Mesendoderm (in vitro differentiated cells): ENCODE results near the gene CPO. TPM values are rescaled to one million over a fixed set of nuclear protein-coding genes. Genes with fewer than 3 reads are reported as not detected.

ENCODE experiments used
- DNase-seq: peaks from one replicate; pipeline ENCODE4 v3.0.0; 2013
- H2AK5ac ChIP-seq: 2 replicates; pipeline ENCODE4 v1.6.1; 2013; ENCODE audit warnings: low read length, inconsistent platforms
- H2BK120ac ChIP-seq: 2 replicates; pipeline ENCODE4 v1.6.1; 2013; ENCODE audit warnings: low read depth, mild to moderate bottlenecking, low read length, moderate library complexity, mixed read lengths
- H2BK15ac ChIP-seq: replicated peaks from 2 replicates; pipeline ENCODE4 v1.6.1; 2013; ENCODE audit warnings: low read depth, mild to moderate bottlenecking, moderate library complexity
- H2BK5ac ChIP-seq: 2 replicates; pipeline ENCODE4 v1.6.1; 2013; ENCODE audit warnings: low read length, inconsistent platforms
- H3K18ac ChIP-seq: 2 replicates; pipeline ENCODE4 v1.6.1; 2013; ENCODE audit warnings: mild to moderate bottlenecking, low read length, mixed read lengths
- H3K23ac ChIP-seq: one replicate; pipeline ENCODE4 v1.6.1; 2013; ENCODE audit warnings: low read length
- H3K27ac ChIP-seq: 2 replicates; pipeline ENCODE4 v1.5.1; 2013; ENCODE audit warnings: low read depth, mild to moderate bottlenecking, inconsistent platforms, low read length, moderate library complexity
- H3K27me3 ChIP-seq: 2 replicates; pipeline ENCODE4 v1.6.1; 2013; ENCODE audit warnings: low read length, control low read depth, mild to moderate bottlenecking, inconsistent platforms; ENCODE audit not compliant: insufficient read depth, poor library complexity
- H3K36me3 ChIP-seq: 2 replicates; pipeline ENCODE4 v1.6.1; 2013; ENCODE audit warnings: low read length, inconsistent platforms; ENCODE audit not compliant: control insufficient read depth, insufficient read depth
- H3K4ac ChIP-seq: one replicate; pipeline ENCODE4 v1.6.1; 2013; ENCODE audit warnings: low read depth, mild to moderate bottlenecking, low read length, moderate library complexity
- H3K4me1 ChIP-seq: 2 replicates; pipeline ENCODE4 v1.6.1; 2013; ENCODE audit warnings: low read depth, low read length, inconsistent platforms; ENCODE audit not compliant: control insufficient read depth
- H3K4me2 ChIP-seq: 2 replicates; pipeline ENCODE4 v1.6.1; 2013; ENCODE audit warnings: low read length
- H3K4me3 ChIP-seq: 2 replicates; pipeline ENCODE4 v1.5.1; 2013; ENCODE audit warnings: mild to moderate bottlenecking, low read length
- H3K56ac ChIP-seq: one replicate; pipeline ENCODE4 v1.6.1; 2013; ENCODE audit warnings: low read length
- H3K79me1 ChIP-seq: 2 replicates; pipeline ENCODE4 v1.6.1; 2013; ENCODE audit warnings: low read length, inconsistent platforms
- H3K79me2 ChIP-seq: 2 replicates; pipeline ENCODE4 v1.6.1; 2013; ENCODE audit warnings: mild to moderate bottlenecking, low read length; ENCODE audit not compliant: control insufficient read depth, insufficient read depth
- H3K9ac ChIP-seq: 2 replicates; pipeline ENCODE4 v1.6.1; 2013; ENCODE audit warnings: low read length, inconsistent platforms
- H4K5ac ChIP-seq: one replicate; pipeline ENCODE4 v1.6.1; 2013; ENCODE audit warnings: low read length
- H4K8ac ChIP-seq: one replicate; pipeline ENCODE4 v1.6.1; 2013; ENCODE audit warnings: low read depth, mild to moderate bottlenecking, control low read depth, low read length, moderate library complexity
- WGBS: extraction: QIAGEN DNeasy Blood & Tissue Kit; methylation state at CpG from one replicate; pipeline ENCODE4 v1.1.7; 2013; ENCODE audit warnings: low lambda C conversion rate, missing lambda C conversion rate; ENCODE audit not compliant: insufficient coverage; ENCODE audit errors: extremely low coverage; 5-methylcytosine and 5-hydroxymethylcytosine counted together
- polyA plus RNA-seq, 2 experiments: library from polyadenylated mRNA; stranded (reverse); fragments of 200-250 nt; gene quantifications; one replicate each; pipeline ENCODE4 v1.2.3, GENCODE V29; 2013

The CPO gene
- 0.39 TPM for polyA plus RNA-seq (2013, experiment 1 of 2)
- 0.41 TPM for polyA plus RNA-seq (2013, experiment 2 of 2)

GRCh38 chr2:206939340-206939739 lies at the start of gene CPO:
TSS of gene CPO (plus strand) at chr2:206939518. CDS start at chr2:206939600, 82 bp downstream.
- H3K4ac ChIP-seq, result no peak within 1 kb of the TSS
- H3K27me3 ChIP-seq, result no peaks in the 10 kb centered on the region
- H3K56ac ChIP-seq, result no peak within 1 kb of the TSS
- H2BK15ac ChIP-seq, result no peak within 1 kb of the TSS
- no peaks in the 10 kb centered on the region for H3K79me1 ChIP-seq
- H2BK5ac ChIP-seq, result no peak within 1 kb of the TSS
- peaks cover 2% of the 10 kb centered on the region for H3K4me1 ChIP-seq
- no peak within 1 kb of the TSS for H3K27ac ChIP-seq
- H2BK120ac ChIP-seq, result no peak within 1 kb of the TSS
- no peak within 1 kb of the TSS for H3K4me2 ChIP-seq
- no peak within 1 kb of the TSS for H4K5ac ChIP-seq
- no peak within 1 kb of the TSS for H3K23ac ChIP-seq
- H3K36me3 ChIP-seq, result no peaks in the 10 kb centered on the region
- H3K9ac ChIP-seq, result no peak within 1 kb of the TSS
- DNase-seq, result no peak
- WGBS, result no CpG with 5 or more reads among the region's 2 CpGs
- H3K4me3 ChIP-seq, result no peak within 1 kb of the TSS
- H3K79me2 ChIP-seq, result no peaks in the 10 kb centered on the region
- no peak within 1 kb of the TSS for H2AK5ac ChIP-seq
- no peak within 1 kb of the TSS for H4K8ac ChIP-seq
- H3K18ac ChIP-seq, result no peak within 1 kb of the TSS

DNA sequence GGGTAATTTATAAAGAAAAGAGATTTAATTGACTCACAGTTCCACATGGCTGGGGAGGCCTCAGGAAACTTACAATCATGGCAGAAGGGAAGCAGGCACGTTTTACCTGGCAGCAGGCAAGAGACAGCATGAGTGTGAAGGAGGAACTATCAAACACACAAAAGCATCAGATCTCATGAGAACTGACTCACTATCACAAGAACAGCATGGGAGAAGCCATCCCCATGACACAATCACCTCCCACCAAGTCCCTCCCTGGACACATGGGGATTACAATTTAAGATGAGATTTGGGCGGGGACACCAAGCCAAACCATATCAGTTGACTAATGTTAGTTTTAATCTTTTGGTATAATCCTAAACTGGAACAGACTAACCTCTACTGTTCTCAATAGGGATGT lies 49.1 kb upstream of the CPO start:
- Histone ChIP-seq H2BK5ac (no peak overlapping the region), H3K27me3 (no peaks in the 10 kb centered on the region), H3K27ac (no peak overlapping the region), H2BK120ac (no peak overlapping the region), H4K5ac (no peak overlapping the region), H3K56ac (no peak overlapping the region), H3K18ac (no peak overlapping the region), H4K8ac (no peak overlapping the region), H2BK15ac (no peak overlapping the region), H3K4ac (no peak overlapping the region), H3K4me3 (no peak overlapping the region), H3K4me2 (no peak overlapping the region), H3K79me1 (no peaks in the 10 kb centered on the region), H3K36me3 (no peaks in the 10 kb centered on the region), H3K23ac (no peak overlapping the region), H3K9ac (no peak overlapping the region), H2AK5ac (no peak overlapping the region), H3K79me2 (no peaks in the 10 kb centered on the region), H3K4me1 (no peaks in the 10 kb centered on the region)
- DNase-seq, result peak; percentile 49
- WGBS, result no CpG with 5 or more reads among the region's 2 CpGs

DNA sequence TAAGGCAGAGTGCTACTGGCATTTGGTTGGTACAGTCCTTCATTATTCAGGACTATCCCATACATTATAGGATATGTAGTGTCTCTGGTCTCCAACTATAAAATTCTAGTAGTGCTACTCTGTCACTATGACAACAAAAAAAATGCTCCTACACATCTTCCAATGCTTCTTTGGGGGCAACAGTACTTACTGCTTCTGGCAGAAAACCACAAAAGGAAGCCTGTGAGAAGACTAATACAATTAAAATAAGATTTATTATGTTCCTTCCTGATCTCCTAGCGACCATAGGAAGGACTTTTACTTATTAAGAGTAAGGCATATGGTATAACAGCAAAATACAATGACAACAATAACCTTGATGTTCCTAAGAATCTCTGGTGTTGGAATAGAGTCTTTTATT lies 48.4 kb upstream of the CPO start:
- Histone ChIP-seq H3K18ac (no peak overlapping the region), H4K5ac (no peak overlapping the region), H2BK15ac (no peak overlapping the region), H3K4me3 (no peak overlapping the region), H2BK5ac (no peak overlapping the region), H3K23ac (no peak overlapping the region), H3K4me1 (no peaks in the 10 kb centered on the region), H2AK5ac (no peak overlapping the region), H3K27ac (no peak overlapping the region), H4K8ac (no peak overlapping the region), H3K36me3 (no peaks in the 10 kb centered on the region), H2BK120ac (no peak overlapping the region), H3K4ac (no peak overlapping the region), H3K9ac (no peak overlapping the region), H3K79me1 (no peaks in the 10 kb centered on the region), H3K27me3 (no peaks in the 10 kb centered on the region), H3K79me2 (no peaks in the 10 kb centered on the region), H3K56ac (no peak overlapping the region), H3K4me2 (no peak overlapping the region)
- DNase-seq, result no peak
- WGBS, result no CpG with 5 or more reads among the region's 1 CpG

- H3K27me3 ChIP-seq, result no peaks in the 10 kb centered on the region
- no peaks in the 10 kb centered on the region for H3K79me2 ChIP-seq
- H2BK5ac ChIP-seq, result no peak overlapping the region
- no CpG with 5 or more reads among the region's 1 CpG for WGBS
- H3K36me3 ChIP-seq, result no peaks in the 10 kb centered on the region
- H3K18ac ChIP-seq, result no peak overlapping the region
- no peak overlapping the region for H3K56ac ChIP-seq
- no peaks in the 10 kb centered on the region for H3K79me1 ChIP-seq
- H4K5ac ChIP-seq, result no peak overlapping the region
- H3K4me3 ChIP-seq, result no peak overlapping the region
- H3K4me1 ChIP-seq, result no peaks in the 10 kb centered on the region
- no peak overlapping the region for H2AK5ac ChIP-seq
- peak; percentile 27 for DNase-seq
- no peak overlapping the region for H3K4ac ChIP-seq
- H2BK15ac ChIP-seq, result no peak overlapping the region
- H2BK120ac ChIP-seq, result no peak overlapping the region
- H3K23ac ChIP-seq, result no peak overlapping the region
- no peak overlapping the region for H4K8ac ChIP-seq
- no peak overlapping the region for H3K4me2 ChIP-seq
- no peak overlapping the region for H3K27ac ChIP-seq
- no peak overlapping the region for H3K9ac ChIP-seq
Observed at GRCh38 chr2:206915121-206915520, 24.2 kb upstream of the CPO start.

GRCh38 chr2:206918263-206918662 lies 21.1 kb upstream of the CPO start:
- H3K27ac ChIP-seq, result no peak overlapping the region
- H3K79me2 ChIP-seq, result no peaks in the 10 kb centered on the region
- no CpG with 5 or more reads among the region's 2 CpGs for WGBS

GRCh38 chr2:206920310-206920709 lies 19.0 kb upstream of the CPO start:
- Histone ChIP-seq H2BK120ac (no peak overlapping the region), H3K36me3 (no peaks in the 10 kb centered on the region), H4K8ac (no peak overlapping the region), H3K9ac (no peak overlapping the region), H3K27ac (no peak overlapping the region), H3K79me2 (no peaks in the 10 kb centered on the region), H3K23ac (no peak overlapping the region), H4K5ac (no peak overlapping the region), H3K27me3 (no peaks in the 10 kb centered on the region), H3K56ac (no peak overlapping the region), H3K4me3 (no peak overlapping the region), H2BK15ac (no peak overlapping the region), H3K4me1 (peaks cover 2% of the 10 kb centered on the region), H3K4me2 (no peak overlapping the region), H2AK5ac (no peak overlapping the region), H3K4ac (no peak overlapping the region), H2BK5ac (no peak overlapping the region), H3K79me1 (no peaks in the 10 kb centered on the region), H3K18ac (no peak overlapping the region)
- no CpG with 5 or more reads among the region's 3 CpGs for WGBS
- peak; percentile 54 for DNase-seq

More at GRCh38 chr2:206918263-206918662, 21.1 kb upstream of the CPO start:
- no peak overlapping the region for H2AK5ac ChIP-seq
- no peak overlapping the region for H2BK120ac ChIP-seq
- no peak overlapping the region for H3K9ac ChIP-seq
- H3K4me1 ChIP-seq, result peaks cover 2% of the 10 kb centered on the region
- H3K18ac ChIP-seq, result no peak overlapping the region
- no peak overlapping the region for H3K23ac ChIP-seq
- no peaks in the 10 kb centered on the region for H3K27me3 ChIP-seq
- H3K4ac ChIP-seq, result no peak overlapping the region
- no peak overlapping the region for H2BK15ac ChIP-seq
- H3K79me1 ChIP-seq, result no peaks in the 10 kb centered on the region
- H3K36me3 ChIP-seq, result no peaks in the 10 kb centered on the region
- H4K8ac ChIP-seq, result peak overlapping the region; percentile 81
- no peak overlapping the region for H3K4me3 ChIP-seq
- H2BK5ac ChIP-seq, result no peak overlapping the region
- H3K4me2 ChIP-seq, result no peak overlapping the region
- DNase-seq, result peak; percentile 87
- H4K5ac ChIP-seq, result no peak overlapping the region
- H3K56ac ChIP-seq, result no peak overlapping the region
